Activated CD4-positive, alpha-beta T cell treated with anti-CD3 and anti-CD28 coated beads, Interleukin-2, Interleukin-6, amounts not matched to agents 100 ng/mL and 50 ng/mL, durations not matched to agents 16 hours and 8 hours (primary cell): ENCODE measurements around the gene KIF26B.

Experiments
- DNase-seq: peaks from one replicate; pipeline ENCODE4 v3.0.0-alpha.2; 2020

KIF26B gene

GRCh38 chr1:245173446-245174211, 18.8 kb downstream of the KIF26B start:
- no peak for DNase-seq

- DNase-seq: no peak
These were observed 22.5 kb downstream of the KIF26B start for GRCh38 chr1:245177071-245177900.

GRCh38 chr1:245179706-245180105, 24.9 kb downstream of the KIF26B start:
- DNase-seq: no peak

- DNase-seq: no peak
These were observed 25.8 kb downstream of the KIF26B start for GRCh38 chr1:245180496-245181157.

- DNase-seq: no peak
These were observed 26.4 kb downstream of the KIF26B start for GRCh38 chr1:245181158-245181517.

- DNase-seq: no peak
These were observed 27.2 kb downstream of the KIF26B start for GRCh38 chr1:245182028-245182427.

GRCh38 chr1:245183429-245183828, 28.6 kb downstream of the KIF26B start:
- DNase-seq: no peak

- DNase-seq: no peak
These were observed 30.0 kb downstream of the KIF26B start for GRCh38 chr1:245184779-245185178.

- no peak for DNase-seq
These were observed 33.6 kb downstream of the KIF26B start for GRCh38 chr1:245188403-245188802.

GRCh38 chr1:245195398-245195797, 40.6 kb downstream of the KIF26B start:
- DNase-seq: no peak

- no peak for DNase-seq
These were observed 42.3 kb downstream of the KIF26B start for GRCh38 chr1:245197121-245197520.

- DNase-seq: no peak
These were observed 43.2 kb downstream of the KIF26B start for GRCh38 chr1:245197911-245198379.

- DNase-seq: no peak
These were observed 44.1 kb downstream of the KIF26B start for GRCh38 chr1:245198748-245199516.

- no peak for DNase-seq
These were observed 45.4 kb downstream of the KIF26B start for GRCh38 chr1:245200146-245200545.

- no peak for DNase-seq
These were observed 46.4 kb downstream of the KIF26B start for GRCh38 chr1:245201201-245201600.

GRCh38 chr1:245201827-245202226, 47.0 kb downstream of the KIF26B start:
- DNase-seq: no peak

- no peak for DNase-seq
These were observed 50.6 kb downstream of the KIF26B start for GRCh38 chr1:245205396-245205795.

GRCh38 chr1:245205864-245206263, 51.1 kb downstream of the KIF26B start:
- no peak for DNase-seq

- no peak for DNase-seq
These were observed 52.4 kb downstream of the KIF26B start for GRCh38 chr1:245207056-245207638.

GRCh38 chr1:245207801-245208200, 53.0 kb downstream of the KIF26B start:
- DNase-seq: no peak

- no peak for DNase-seq
These were observed 55.1 kb downstream of the KIF26B start for GRCh38 chr1:245209658-245210435.
